Measurements from ENCODE around the gene IGFBP6.
"Not testable (repeated sequence)": the region's sequence is repeated elsewhere in the genome, so short reads cannot be mapped to it uniquely, and the experiment has no call there.

IGFBP6 gene

GRCh38 chr12:53071591-53072551, 25.6 kb upstream of the IGFBP6 start:
- no peak for DNase-seq

- no peak for DNase-seq
Measured at GRCh38 chr12:53073881-53074280, 23.6 kb upstream of the IGFBP6 start.

- no peak for DNase-seq
Measured at GRCh38 chr12:53074283-53074998, 23.0 kb upstream of the IGFBP6 start.

GRCh38 chr12:53074999-53075370, 22.5 kb upstream of the IGFBP6 start:
- no peak for DNase-seq

- no peak for DNase-seq
Measured at GRCh38 chr12:53076461-53076860, 21.0 kb upstream of the IGFBP6 start.

GRCh38 chr12:53077030-53077429, 20.4 kb upstream of the IGFBP6 start:
- DNase-seq, result no peak

GRCh38 chr12:53078425-53079225, 18.8 kb upstream of the IGFBP6 start:
- peak; percentile 45 for DNase-seq

- peak; percentile 96 for DNase-seq
Measured at GRCh38 chr12:53079226-53080117, 18.0 kb upstream of the IGFBP6 start, which contains the start of gene SPRYD3. Gene SPRYD3 (minus strand): TSS chr12:53079390. CDS start chr12:53079333, 57 bp downstream.

- DNase-seq, result no peak
Measured at GRCh38 chr12:53082637-53083175, 14.8 kb upstream of the IGFBP6 start.

GRCh38 chr12:53086361-53086760, 11.1 kb upstream of the IGFBP6 start:
- DNase-seq, result no peak

- no peak for DNase-seq
Measured at GRCh38 chr12:53090105-53090504, 7.4 kb upstream of the IGFBP6 start.

GRCh38 chr12:53090554-53090953, 6.9 kb upstream of the IGFBP6 start:
- DNase-seq, result no peak

- DNase-seq, result no peak
Measured at GRCh38 chr12:53091756-53092155, 5.7 kb upstream of the IGFBP6 start.

GRCh38 chr12:53093777-53094393, 3.6 kb upstream of the IGFBP6 start:
- DNase-seq, result no peak

- DNase-seq, result no peak
Measured at GRCh38 chr12:53094394-53094787, 3.1 kb upstream of the IGFBP6 start.

GRCh38 chr12:53094796-53095595, 2.5 kb upstream of the IGFBP6 start:
- DNase-seq, result not testable (repeated sequence)

- DNase-seq, result not testable (repeated sequence)
Measured at GRCh38 chr12:53095596-53095895, 1.9 kb upstream of the IGFBP6 start.

- no peak for DNase-seq
Measured at GRCh38 chr12:53096089-53096741, 1.3 kb upstream of the IGFBP6 start.

GRCh38 chr12:53096759-53097158, 708 bp upstream of the IGFBP6 start:
- DNase-seq, result no peak

GRCh38 chr12:53097207-53097563, 282 bp upstream of the IGFBP6 start:
- no peak for DNase-seq

All from activated gamma-delta T cell treated with Interleukin-2 at 50 U/mL for 16 hours (primary cell).